Loucy (cell line): ENCODE measurements around the gene C17orf67.

Source experiments
- H2AFZ ChIP-seq: fragments of 200-600 bp; sonication (generic); 2 replicates; pipeline ENCODE4 v1.6.0; 2016; ENCODE audit warnings: antibody characterized with exemption, mild to moderate bottlenecking, low read length, moderate library complexity
- H3F3A ChIP-seq: fragments of 200-600 bp; 2 replicates; pipeline ENCODE4 v1.6.0; 2016; ENCODE audit warnings: antibody characterized with exemption, low read depth, mild to moderate bottlenecking
- H3K27me3 ChIP-seq: fragments of 200-600 bp; sonication (generic); 2 replicates; pipeline ENCODE4 v1.6.1; 2014; ENCODE audit warnings: low read length, mild to moderate bottlenecking; ENCODE audit not compliant: insufficient read depth, poor library complexity, severe bottlenecking
- H3K36me3 ChIP-seq: fragments of 200-600 bp; sonication (generic); 2 replicates; pipeline ENCODE4 v1.6.1; 2016; ENCODE audit warnings: low read length; ENCODE audit not compliant: insufficient read depth
- H3K4me1 ChIP-seq: fragments of 200-600 bp; sonication (generic); 2 replicates; pipeline ENCODE4 v1.5.1; 2014; ENCODE audit warnings: low read length, mild to moderate bottlenecking; ENCODE audit not compliant: insufficient read depth, poor library complexity, severe bottlenecking
- H3K4me2 ChIP-seq: fragments of 200-600 bp; sonication (generic); 2 replicates; pipeline ENCODE4 v1.6.0; 2014; ENCODE audit warnings: antibody characterized with exemption, low read length, low read depth, mild to moderate bottlenecking; ENCODE audit not compliant: poor library complexity, severe bottlenecking
- H3K4me3 ChIP-seq: fragments of 200-600 bp; sonication (generic); 2 replicates; pipeline ENCODE4 v1.5.1; 2014; ENCODE audit warnings: low read length, mild to moderate bottlenecking, mixed read lengths; ENCODE audit not compliant: poor library complexity, severe bottlenecking
- H3K79me2 ChIP-seq: fragments of 200-600 bp; sonication (generic); 2 replicates; pipeline ENCODE4 v1.6.1; 2014; ENCODE audit warnings: low read length; ENCODE audit not compliant: insufficient read depth
- H3K9ac ChIP-seq: fragments of 200-600 bp; sonication (generic); 2 replicates; pipeline ENCODE4 v1.6.0; 2014; ENCODE audit warnings: mild to moderate bottlenecking, low read depth, low read length, moderate library complexity; ENCODE audit not compliant: poor library complexity, severe bottlenecking
- H3K9me2 ChIP-seq: fragments of 200-600 bp; sonication (generic); replicated peaks from 2 replicates; pipeline ENCODE4 v1.6.1; 2016; ENCODE audit warnings: low read depth, low read length, mixed read lengths
- H3K9me3 ChIP-seq: fragments of 200-600 bp; sonication (generic); 2 replicates; pipeline ENCODE4 v1.6.1; 2014; ENCODE audit warnings: mild to moderate bottlenecking, antibody characterized with exemption, low read length, low read depth; ENCODE audit not compliant: insufficient read depth
- H4K20me1 ChIP-seq: fragments of 200-600 bp; sonication (generic); 2 replicates; pipeline ENCODE4 v1.6.0; 2014; ENCODE audit warnings: antibody characterized with exemption, low read length, mild to moderate bottlenecking; ENCODE audit not compliant: insufficient read depth, poor library complexity, severe bottlenecking
- CTCF ChIP-seq: fragments of 200-600 bp; sonication (generic); conservative IDR thresholded peaks from 2 replicates; pipeline ENCODE4 v1.5.1; 2014; ENCODE audit warnings: mild to moderate bottlenecking, antibody characterized with exemption, low read length
- EZH2phosphoT487 ChIP-seq: fragments of 200-600 bp; IDR thresholded peaks from 2 replicates; pipeline ENCODE4 v1.6.1; 2018; ENCODE audit warnings: antibody characterized with exemption, mild to moderate bottlenecking, moderate library complexity, borderline replicate concordance

The C17orf67 gene

DNA sequence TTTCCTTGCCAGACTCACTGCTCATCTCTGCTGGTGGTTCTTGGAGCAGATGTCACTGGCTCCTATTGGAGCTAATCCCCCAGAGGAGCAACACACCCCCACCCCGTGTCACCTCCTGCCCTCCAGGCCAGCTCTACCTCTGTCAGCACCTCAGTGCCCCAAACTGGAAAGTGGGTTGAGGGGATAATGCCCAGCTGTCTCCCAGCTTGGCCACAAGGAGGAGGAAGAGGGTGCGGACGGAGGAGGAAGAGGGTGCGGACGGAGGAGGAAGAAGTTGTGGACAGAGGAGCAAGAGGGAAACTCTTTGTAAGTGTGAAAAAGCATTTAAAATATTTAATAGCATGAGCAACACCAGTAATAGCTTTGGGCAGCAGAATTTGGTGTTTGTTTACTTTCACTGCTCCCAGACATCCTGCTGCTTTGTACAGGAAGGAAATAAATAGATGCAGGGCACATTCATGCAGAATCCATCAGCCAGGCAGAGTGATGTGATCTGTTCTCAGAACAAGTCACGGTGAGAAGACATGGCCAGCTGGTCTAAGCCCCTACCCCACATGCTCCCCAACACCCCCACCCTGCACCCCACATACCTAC is 82.5 kb downstream of the C17orf67 start:
- H3K9ac ChIP-seq = peak overlapping the region; percentile 49
- H3F3A ChIP-seq = no peaks in the 10 kb centered on the region
- no peaks in the 10 kb centered on the region for H4K20me1 ChIP-seq
- no peaks in the 10 kb centered on the region for H3K36me3 ChIP-seq
- no peaks in the 10 kb centered on the region for H3K27me3 ChIP-seq
- no peaks in the 10 kb centered on the region for H3K9me3 ChIP-seq
- TF ChIP-seq EZH2phosphoT487 = no peak
- TF ChIP-seq CTCF = peak; percentile 26; the same call in 1 of the 2 replicates
- no peaks in the 10 kb centered on the region for H3K9me2 ChIP-seq
- H3K79me2 ChIP-seq = no peaks in the 10 kb centered on the region
- H3K4me3 ChIP-seq = peak overlapping the region; percentile 3
- peaks cover 59% of the 10 kb centered on the region for H3K4me1 ChIP-seq
- H3K4me2 ChIP-seq = peak overlapping the region; percentile 38
- no peak overlapping the region for H2AFZ ChIP-seq

DNA sequence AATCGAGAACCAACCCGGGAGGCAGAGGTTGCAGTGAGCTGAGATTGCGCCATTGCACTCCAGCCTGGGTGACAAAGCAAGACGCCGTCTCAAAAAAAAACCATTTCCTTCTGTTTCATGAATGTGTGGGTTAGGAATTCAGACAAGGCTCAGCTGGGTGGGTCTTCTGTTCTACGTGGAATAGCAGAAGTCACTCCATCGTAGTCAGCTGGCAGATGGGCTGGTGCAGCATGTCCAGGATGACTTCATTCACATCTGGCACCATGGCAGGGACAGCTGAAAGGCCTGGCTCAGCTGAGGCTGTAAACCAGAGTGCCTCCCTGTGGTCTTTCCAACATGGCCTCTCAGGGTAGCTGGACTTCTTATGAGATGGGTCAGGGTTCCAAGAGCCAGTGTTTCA is 89.0 kb downstream of the C17orf67 start:
- peaks cover 16% of the 10 kb centered on the region for H3K4me1 ChIP-seq
- no peaks in the 10 kb centered on the region for H4K20me1 ChIP-seq
- H3K9me3 ChIP-seq = no peaks in the 10 kb centered on the region
- no peak overlapping the region for H3K4me3 ChIP-seq
- no peaks in the 10 kb centered on the region for H3K9me2 ChIP-seq
- H3K27me3 ChIP-seq = no peaks in the 10 kb centered on the region
- no peak overlapping the region for H2AFZ ChIP-seq
- H3F3A ChIP-seq = no peaks in the 10 kb centered on the region
- no peaks in the 10 kb centered on the region for H3K36me3 ChIP-seq
- TF ChIP-seq CTCF (no peak), EZH2phosphoT487 (no peak)
- H3K9ac ChIP-seq = no peak overlapping the region
- H3K4me2 ChIP-seq = no peak overlapping the region
- no peaks in the 10 kb centered on the region for H3K79me2 ChIP-seq

GRCh38 chr17:56742601-56743000 is 91.1 kb downstream of the C17orf67 start:
- Histone ChIP-seq H3K9ac (no peak overlapping the region), H3K4me2 (no peak overlapping the region), H3K36me3 (no peaks in the 10 kb centered on the region), H3K4me3 (no peak overlapping the region), H3F3A (no peaks in the 10 kb centered on the region), H3K27me3 (no peaks in the 10 kb centered on the region), H3K9me2 (no peaks in the 10 kb centered on the region), H3K4me1 (peaks cover 19% of the 10 kb centered on the region), H3K9me3 (no peaks in the 10 kb centered on the region), H3K79me2 (no peaks in the 10 kb centered on the region), H2AFZ (0 out of 2 replicates have a peak overlapping the region, but pooled peaks have one; percentile 34), H4K20me1 (no peaks in the 10 kb centered on the region)
- no peak for TF ChIP-seq CTCF
- no peak for TF ChIP-seq EZH2phosphoT487
